CD4-positive, alpha-beta T cell treated with Interleukin-17A for 1 hour (primary cell): ENCODE measurements around the gene PDE3B.
"Not testable (repeated sequence)": the region's sequence is repeated elsewhere in the genome, so short reads cannot be mapped to it uniquely, and the experiment has no call there.

ENCODE experiments used
- DNase-seq: peaks from one replicate; pipeline ENCODE4 v3.0.0-alpha.2; 2020

PDE3B gene

DNA sequence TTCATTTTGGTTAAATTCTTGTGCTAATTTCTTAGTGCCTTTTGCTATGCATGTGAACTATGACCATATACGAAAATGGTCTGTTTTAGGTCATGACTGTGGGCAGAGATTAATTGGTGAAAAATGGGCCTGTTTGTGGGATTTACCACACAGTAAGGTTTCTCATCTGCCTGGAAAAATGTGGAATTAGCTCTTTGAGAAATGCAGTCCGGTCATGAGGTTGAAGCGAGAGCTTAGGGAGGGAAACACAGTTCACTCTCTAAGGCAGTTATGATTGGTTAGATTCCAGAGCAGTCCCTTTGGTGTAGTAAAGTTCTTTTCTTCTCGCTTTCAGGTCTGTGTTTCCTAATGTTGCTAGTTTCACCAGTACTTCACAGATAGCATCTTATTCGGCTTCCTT, 1.2 kb upstream of the PDE3B start:
- no peak for DNase-seq

- DNase-seq, result peak; percentile 17
Measured at GRCh38 chr11:14642873-14643696, 519 bp upstream of the PDE3B start.

- DNase-seq, result peak; percentile 54
Measured at GRCh38 chr11:14644226-14645014, 816 bp downstream of the PDE3B start.

GRCh38 chr11:14645015-14645912, 1.7 kb downstream of the PDE3B start:
- peak; percentile 59 for DNase-seq

- peak; percentile 43 for DNase-seq
Measured at GRCh38 chr11:14645985-14646900, 2.6 kb downstream of the PDE3B start.

DNA sequence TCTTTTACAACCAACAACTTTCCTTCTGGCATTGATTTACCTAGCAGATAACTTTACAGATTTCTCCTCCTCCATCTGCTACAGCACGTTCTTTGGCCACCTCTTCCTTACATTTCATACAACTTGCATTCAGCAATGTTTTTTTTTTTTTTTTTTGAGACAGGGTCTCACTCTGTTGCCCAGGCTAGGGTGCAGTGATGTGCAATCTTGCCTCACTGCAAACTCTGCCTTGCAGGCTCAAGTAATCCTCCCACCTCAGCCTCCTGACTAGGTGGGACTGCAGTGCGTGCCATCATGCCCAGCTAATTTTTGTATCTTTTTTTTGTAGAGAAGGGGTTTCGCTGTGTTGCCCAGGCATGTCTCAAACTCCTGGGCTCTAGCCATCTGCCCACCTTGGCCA, 6.5 kb downstream of the PDE3B start:
- no peak for DNase-seq

DNA sequence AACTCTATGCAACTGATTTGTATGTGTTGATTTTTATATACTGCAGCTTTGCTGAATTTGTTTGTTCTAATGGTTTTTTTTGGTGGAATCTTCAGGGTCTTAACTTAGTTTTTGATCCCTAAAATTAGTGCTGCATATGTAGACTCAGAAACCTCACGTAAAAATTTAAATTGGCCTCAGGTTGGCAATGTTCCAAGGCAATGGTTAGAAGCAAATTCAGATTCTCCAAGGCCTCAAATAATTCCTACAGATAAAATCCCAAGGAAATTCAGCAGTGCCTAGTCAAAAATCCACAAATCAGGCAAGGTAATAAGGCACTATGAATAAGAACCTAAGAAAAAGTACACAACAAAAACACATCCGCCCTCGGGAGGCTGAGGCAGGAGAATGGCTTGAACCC, 9.5 kb downstream of the PDE3B start:
- no peak for DNase-seq

DNA sequence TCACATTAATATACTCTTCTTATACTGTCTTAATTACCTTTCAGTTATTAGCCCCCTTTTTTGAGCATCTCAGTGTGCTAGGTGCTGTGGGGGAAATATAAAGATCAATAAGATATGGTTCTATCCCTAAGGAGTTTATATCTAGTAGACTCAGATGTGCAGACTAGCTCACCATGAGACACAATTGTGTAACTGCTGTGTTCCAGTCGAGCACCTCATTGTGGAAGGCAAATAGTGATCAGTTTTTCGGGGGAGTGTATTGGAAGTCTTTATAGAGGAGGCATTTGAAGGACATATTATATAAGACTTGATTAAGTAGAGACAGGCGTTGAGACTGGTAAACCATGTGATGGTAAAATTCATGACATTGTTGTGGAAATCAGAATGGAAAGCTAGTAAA, 11.8 kb downstream of the PDE3B start:
- no peak for DNase-seq

DNA sequence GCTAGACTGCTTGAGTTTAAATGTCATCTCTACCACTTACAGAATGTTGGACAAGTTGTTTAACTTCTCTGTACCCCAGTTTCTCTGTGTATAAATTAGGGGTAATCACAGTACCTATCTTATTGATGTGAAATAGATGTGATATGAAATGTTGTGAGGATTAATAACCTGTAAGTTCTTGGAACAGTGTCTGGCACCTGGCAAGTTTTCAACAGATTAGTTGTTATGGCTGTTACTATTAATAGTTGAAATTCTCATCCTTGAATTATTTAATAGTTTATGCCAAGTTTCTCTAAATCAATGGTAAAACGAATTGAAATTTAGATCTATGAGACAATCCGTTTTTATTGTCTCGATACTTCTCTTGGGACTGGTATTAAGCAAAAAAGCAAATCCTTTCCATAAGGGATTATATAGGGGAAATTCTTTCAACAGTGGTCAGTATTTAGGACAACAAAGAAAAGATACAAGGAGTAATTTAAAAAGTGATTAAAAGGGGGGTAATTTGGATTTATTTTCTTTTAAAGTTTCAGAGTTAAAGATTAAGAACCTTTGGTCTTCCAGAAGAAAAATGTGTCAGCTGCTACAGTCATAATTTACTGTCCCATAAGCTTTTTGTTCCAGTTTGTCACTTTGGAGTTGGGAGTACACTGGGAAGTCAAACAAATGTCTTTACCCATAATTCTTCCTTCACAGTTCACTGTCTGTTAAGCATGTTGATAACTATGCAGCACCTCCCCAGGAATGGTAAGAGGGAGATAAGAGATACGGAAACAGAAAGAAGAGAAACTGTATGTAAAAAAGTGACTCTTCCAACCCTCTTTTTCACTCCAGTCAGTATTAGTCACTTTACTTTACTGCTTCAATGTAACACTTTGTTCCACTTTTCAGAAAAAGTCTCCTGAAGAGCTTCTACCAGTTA, 13.2 kb downstream of the PDE3B start:
- DNase-seq, result no peak

- DNase-seq, result no peak
Measured at GRCh38 chr11:14657841-14658240, 14.2 kb downstream of the PDE3B start.

DNA sequence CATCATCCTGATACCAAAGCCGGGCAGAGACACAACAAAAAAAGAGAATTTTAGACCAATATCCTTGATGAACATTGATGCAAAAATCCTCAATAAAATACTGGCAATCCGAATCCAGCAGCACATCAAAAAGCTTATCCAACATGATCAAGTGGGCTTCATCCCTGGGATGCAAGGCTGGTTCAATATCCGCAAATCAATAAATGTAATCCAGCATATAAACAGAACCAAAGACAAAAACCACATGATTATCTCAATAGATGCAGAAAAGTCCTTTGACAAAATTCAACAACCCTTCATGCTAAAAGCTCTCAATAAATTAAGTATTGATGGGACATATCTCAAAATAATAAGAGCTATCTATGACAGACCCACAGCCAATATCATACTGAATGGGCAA, 21.3 kb downstream of the PDE3B start:
- not testable (repeated sequence) for DNase-seq

GRCh38 chr11:14667329-14667728, 23.7 kb downstream of the PDE3B start:
- DNase-seq, result not testable (repeated sequence)

DNA sequence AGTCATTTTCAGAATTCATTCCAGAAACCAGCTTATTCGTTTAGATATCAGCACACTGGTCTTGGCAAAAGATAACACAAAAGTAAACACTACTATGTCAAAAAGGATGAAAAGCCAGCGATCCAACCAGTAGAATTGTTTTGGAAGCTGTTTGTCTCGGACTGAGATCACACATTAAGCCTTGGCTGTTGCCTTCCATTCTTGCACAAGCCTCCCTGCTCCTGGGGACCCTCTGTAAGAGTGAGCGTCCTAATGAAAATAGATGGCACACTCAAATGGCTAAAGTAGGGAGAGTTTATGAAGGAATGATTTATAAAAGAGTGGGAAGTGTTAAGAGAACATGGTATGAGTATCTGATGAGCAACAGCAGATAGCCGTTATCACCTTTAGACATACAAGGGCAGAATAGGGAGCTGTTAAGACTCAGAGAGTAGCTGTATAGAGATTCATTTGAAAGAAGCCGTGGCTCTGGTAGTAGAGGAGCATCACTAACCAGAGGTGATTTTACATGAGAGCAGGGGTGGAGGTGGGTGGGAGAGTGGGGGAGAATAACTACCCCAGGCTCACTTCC, 25.2 kb downstream of the PDE3B start:
- no peak for DNase-seq

- DNase-seq, result no peak
Measured at GRCh38 chr11:14669499-14669898, 25.9 kb downstream of the PDE3B start.

GRCh38 chr11:14669958-14670357, 26.4 kb downstream of the PDE3B start:
- DNase-seq, result no peak

DNA sequence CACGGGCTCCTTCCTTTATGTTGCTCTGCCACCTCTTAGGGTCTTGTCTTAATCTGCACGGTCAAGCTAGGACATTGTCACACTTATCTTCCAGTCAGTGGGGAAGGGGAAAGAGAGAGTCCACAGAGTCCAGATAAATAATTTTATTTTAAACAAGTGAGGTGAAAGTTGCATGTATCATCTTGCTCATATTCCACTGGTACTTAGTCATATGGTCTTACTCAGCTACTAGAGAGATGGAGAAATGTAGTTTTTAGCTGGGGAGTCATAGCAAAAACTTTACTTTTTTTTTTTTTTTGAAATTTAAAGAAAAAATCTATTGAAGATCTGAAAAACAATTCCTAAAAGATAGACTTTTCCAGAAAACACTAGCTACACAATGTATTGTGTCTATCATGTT, 29.0 kb downstream of the PDE3B start:
- no peak for DNase-seq

DNA sequence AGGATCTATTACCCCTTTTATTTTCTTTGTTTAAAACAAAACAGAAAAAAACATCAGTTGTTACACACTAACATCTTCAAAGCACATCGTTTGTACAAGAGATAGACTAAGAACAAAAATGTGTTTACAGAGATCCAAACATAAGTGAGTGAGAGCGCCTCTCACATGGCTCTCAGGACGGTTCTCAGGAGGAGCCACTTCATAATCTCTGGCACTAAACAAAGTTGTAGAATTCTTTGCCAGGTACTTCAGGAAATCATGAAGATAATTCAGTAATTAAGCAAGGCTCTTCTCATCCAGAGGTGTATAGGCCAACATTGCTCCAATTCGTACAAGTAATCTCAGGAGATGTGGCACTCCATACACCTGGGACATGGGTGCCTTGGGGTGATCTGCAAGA, 29.8 kb downstream of the PDE3B start:
- no peak for DNase-seq

DNA sequence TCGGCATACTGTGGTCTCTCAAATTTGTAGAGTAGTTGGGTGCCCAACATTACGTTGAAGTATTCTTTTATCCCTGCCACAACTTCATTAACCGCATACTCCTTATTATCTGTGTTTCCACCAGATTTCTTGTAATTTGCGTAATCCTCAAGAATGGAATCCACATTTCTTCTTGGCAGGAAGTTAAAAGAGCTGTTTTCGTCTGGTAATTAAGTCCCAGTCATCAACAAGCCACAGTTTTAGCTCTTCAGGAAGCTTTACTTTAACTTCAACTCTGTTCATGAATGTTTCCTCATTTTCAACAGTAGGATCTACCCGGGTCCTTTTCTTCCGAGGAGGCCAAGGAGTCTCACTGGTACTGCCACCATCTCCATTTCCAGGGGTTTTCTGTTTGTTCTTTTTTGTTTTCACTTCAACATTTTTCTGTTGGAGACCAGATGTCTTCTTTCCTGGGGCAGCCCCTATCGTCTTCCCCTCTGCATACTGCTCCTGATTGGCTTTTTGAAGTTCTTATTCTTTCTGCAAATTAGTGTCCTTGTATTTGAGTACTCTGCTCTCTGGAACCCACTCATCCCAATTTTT, 30.3 kb downstream of the PDE3B start:
- no peak for DNase-seq

DNA sequence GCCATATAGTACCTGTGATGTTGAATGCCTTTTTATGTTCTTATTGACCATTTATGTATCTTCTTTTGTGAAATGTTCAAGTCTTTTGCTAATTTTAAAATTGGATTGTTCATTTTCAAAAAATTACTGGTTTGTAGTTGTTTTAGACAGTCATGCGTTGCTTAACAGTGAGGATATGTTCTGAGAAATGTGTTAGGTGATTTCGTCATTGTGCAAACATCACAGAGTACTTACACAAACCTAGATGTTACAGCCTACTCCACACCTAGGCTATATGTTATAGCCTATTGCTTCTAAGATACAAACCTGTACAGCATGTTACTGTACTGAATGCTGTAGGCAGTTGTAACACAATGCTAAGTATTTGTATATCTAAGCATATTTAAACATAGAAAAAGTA, 32.5 kb downstream of the PDE3B start:
- no peak for DNase-seq

DNA sequence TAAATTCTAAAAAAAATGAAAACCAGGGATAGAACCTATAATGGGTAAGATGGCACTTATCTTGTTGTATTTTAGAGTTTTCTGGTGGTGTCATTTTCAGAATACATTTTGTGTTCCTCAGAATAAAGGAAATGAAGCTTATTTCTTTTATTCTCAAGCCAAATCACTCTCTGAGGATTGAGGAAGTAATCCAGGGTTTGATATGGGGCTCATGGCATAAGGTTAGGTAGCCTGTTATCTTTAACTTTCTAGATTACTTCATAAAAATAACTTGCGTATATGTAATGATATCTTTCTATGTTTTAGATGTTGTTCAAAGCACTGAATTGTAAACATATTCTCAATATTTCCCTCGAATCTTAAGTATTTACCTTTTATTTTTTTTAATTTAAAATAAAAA, 33.5 kb downstream of the PDE3B start:
- no peak for DNase-seq
